GM19463 (cell line): ENCODE measurements around the gene TSPAN9.

Experiments used
- ATAC-seq: cut with Tn5 transposase; IDR thresholded peaks from one replicate; pipeline ENCODE4 v1.9.1; 2021; ENCODE audit warnings: mild to moderate bottlenecking, moderate library complexity; ENCODE audit not compliant: unreplicated experiment

The TSPAN9 gene

GRCh38 chr12:3120701-3121100, 43.5 kb downstream of the TSPAN9 start:
- ATAC-seq, result no peak

- no peak for ATAC-seq
Observed at GRCh38 chr12:3122841-3123678, 45.9 kb downstream of the TSPAN9 start.

GRCh38 chr12:3123729-3124128, 46.5 kb downstream of the TSPAN9 start:
- ATAC-seq, result no peak

GRCh38 chr12:3124917-3125316, 47.7 kb downstream of the TSPAN9 start:
- ATAC-seq, result no peak

- ATAC-seq, result no peak
Observed at GRCh38 chr12:3125674-3126073, 48.5 kb downstream of the TSPAN9 start.

GRCh38 chr12:3127832-3128231, 50.7 kb downstream of the TSPAN9 start:
- ATAC-seq, result no peak

GRCh38 chr12:3128498-3129293, 51.5 kb downstream of the TSPAN9 start:
- no peak for ATAC-seq

GRCh38 chr12:3129301-3130056, 52.3 kb downstream of the TSPAN9 start:
- ATAC-seq, result no peak

GRCh38 chr12:3130057-3130830, 53.1 kb downstream of the TSPAN9 start:
- ATAC-seq, result no peak

GRCh38 chr12:3131129-3131528, 54.0 kb downstream of the TSPAN9 start:
- no peak for ATAC-seq

GRCh38 chr12:3132636-3133404, 55.6 kb downstream of the TSPAN9 start:
- ATAC-seq, result no peak

GRCh38 chr12:3133405-3133783, 56.2 kb downstream of the TSPAN9 start:
- no peak for ATAC-seq

GRCh38 chr12:3134126-3134525, 56.9 kb downstream of the TSPAN9 start:
- ATAC-seq, result no peak

- ATAC-seq, result no peak
Observed at GRCh38 chr12:3134526-3135135, 57.5 kb downstream of the TSPAN9 start.

- ATAC-seq, result no peak
Observed at GRCh38 chr12:3135522-3136461, 58.6 kb downstream of the TSPAN9 start.

- no peak for ATAC-seq
Observed at GRCh38 chr12:3136641-3137267, 59.6 kb downstream of the TSPAN9 start.

GRCh38 chr12:3137268-3137781, 60.1 kb downstream of the TSPAN9 start:
- ATAC-seq, result no peak
